Uterus (tissue), 2 donors: ENCODE data around the gene PHF12.

Experiments used
- CTCF ChIP-seq, 4 experiments: fragments of 200-600 bp in 2 of 4; fragments of 450-650 bp in 2 of 4; sonication (generic) in 2 of 4; IDR thresholded peaks; one replicate each; pipeline ENCODE4 v1.5.1; 2016 to 2019; ENCODE audit warnings: antibody characterized with exemption in 4 of 4, mild to moderate bottlenecking in 2 of 4, moderate library complexity in 1 of 4
- POLR2A ChIP-seq, 2 donors: fragments of 450-650 bp; IDR thresholded peaks; one replicate each; pipeline ENCODE4 v1.6.1; 2016; ENCODE audit warnings: antibody characterized with exemption in 2 of 2, mild to moderate bottlenecking in 1 of 2, moderate library complexity in 1 of 2

- TF ChIP-seq POLR2A (IDR thresholded peaks at IDR 0.05) (no peak), CTCF (IDR thresholded peaks at IDR 0.05) (no peak)
These were observed 85.2 kb downstream of the PHF12 start for GRCh38 chr17:28865946-28866752.
